Measurements from ENCODE around the gene DUSP22. TPM values are rescaled to one million over a fixed set of nuclear protein-coding genes. Genes with fewer than 3 reads are reported as not detected.

The DUSP22 gene
- total and polyA plus RNA-seq, 2 experiments from 2014 or later = 12.8 to 36.8 TPM

DNA sequence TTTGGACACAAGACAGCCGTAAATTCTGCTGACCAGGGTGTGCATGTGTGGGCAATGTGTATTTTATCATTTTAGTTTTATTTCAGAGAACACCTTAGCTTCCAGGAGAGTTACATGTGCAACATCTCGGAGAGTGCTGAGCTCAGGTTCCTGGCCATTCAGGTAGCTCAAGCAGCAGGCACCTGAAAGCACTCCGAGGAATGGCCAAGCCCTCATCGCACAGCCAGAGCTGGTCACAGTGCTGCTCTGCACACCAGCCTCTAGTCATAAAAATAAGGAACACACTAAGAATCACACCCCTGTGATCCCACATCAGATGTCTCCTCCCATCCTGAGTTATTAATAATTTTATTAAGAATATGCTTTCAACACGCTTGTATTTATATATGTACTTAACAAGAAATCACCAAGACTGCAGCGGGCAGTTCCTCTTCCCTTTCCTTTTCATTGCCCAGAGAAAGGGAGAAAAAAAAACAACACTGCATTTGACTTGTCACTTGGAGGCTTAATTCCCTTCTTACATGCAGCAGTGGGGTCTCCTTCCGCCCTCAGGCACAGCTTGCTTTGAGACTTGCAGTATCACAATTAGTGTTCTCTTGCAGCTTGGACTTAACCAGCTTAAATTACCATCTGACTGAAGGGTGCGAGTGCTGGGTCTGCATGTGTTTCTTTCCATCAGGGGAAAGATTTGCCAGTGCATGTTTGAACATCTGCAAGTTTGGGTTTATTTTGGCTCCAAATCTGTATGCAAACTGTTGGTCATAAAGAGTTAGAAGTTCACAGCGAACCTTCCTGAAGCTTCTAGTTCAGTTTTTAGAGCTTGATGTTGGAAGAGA is 63.3 kb downstream of the DUSP22 start (continued):
- TF ChIP-seq ZNF462 (CRISPR knock-in tag; IDR thresholded peaks at IDR 0.05) = no peak
- TF ChIP-seq ZNF331 (CRISPR knock-in tag; IDR thresholded peaks at IDR 0.05; ENCODE audit: low read depth) = no peak
- no peak for TF ChIP-seq EZH2 (IDR thresholded peaks at IDR 0.05; ENCODE audit: low read depth, unreplicated experiment)
- TF ChIP-seq, protein P1, sequence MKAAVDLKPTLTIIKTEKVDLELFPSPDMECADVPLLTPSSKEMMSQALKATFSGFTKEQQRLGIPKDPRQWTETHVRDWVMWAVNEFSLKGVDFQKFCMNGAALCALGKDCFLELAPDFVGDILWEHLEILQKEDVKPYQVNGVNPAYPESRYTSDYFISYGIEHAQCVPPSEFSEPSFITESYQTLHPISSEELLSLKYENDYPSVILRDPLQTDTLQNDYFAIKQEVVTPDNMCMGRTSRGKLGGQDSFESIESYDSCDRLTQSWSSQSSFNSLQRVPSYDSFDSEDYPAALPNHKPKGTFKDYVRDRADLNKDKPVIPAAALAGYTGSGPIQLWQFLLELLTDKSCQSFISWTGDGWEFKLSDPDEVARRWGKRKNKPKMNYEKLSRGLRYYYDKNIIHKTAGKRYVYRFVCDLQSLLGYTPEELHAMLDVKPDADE (IDR thresholded peaks at IDR 0.05) = no peak

DNA sequence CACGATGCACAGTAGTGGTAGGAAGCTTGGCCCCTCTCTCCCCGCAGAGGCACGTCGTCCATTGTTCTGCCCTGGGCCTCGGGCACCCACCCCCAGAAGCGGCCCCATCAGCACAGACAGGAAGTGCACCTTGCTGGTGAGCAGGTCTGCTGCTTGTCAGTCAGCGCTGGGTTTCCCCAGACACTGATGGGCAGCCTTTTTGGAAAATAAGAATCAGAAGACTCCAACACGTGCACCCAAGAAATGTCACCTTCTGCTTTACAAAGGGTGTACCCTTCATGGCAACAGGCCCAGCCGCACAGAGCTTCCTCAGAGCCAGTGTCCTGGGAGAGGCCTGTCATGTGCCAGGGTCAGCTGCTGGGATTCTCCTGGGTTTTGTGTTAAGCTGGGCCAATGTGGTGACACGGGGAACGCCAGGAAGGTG is 64.6 kb downstream of the DUSP22 start:
- Histone ChIP-seq H3K4me1 (ENCODE audit: insufficient read depth) (no peaks in the 10 kb centered on the region), H3K27ac (ENCODE audit: low read depth) (no peak overlapping the region), H2AFZ (no peak overlapping the region), H4K20me1 (replicated peaks; ENCODE audit: insufficient read depth) (no peaks in the 10 kb centered on the region; the same call in 1 of the 2 replicates), H3K4me2 (no peak overlapping the region), H3K4me3 (no peak overlapping the region), H3K9me2 (ENCODE audit: insufficient read depth) (no peaks in the 10 kb centered on the region), H3F3A (replicated peaks; ENCODE audit: low read depth) (no peaks in the 10 kb centered on the region), H3K79me2 (replicated peaks; ENCODE audit: insufficient read depth) (no peaks in the 10 kb centered on the region), H3K36me3 (ENCODE audit: insufficient read depth) (peaks cover 6% of the 10 kb centered on the region; the same call in 1 of the 2 replicates), H3K27me3 (ENCODE audit: insufficient read depth) (no peaks in the 10 kb centered on the region)
- peaks cover 99% of the 10 kb centered on the region for H3K9me3 Mint-ChIP-seq
- peaks cover 30% of the 10 kb centered on the region for H3K36me3 Mint-ChIP-seq (ENCODE audit: low read depth)
- DNase-seq (ENCODE audit: low spot score) (no peak), ATAC-seq (no peak)
- peaks cover 7% of the 10 kb centered on the region for H3K4me1 Mint-ChIP-seq
- no peak overlapping the region for H3K27ac Mint-ChIP-seq
- no peak overlapping the region for H3K4me3 Mint-ChIP-seq
- peaks cover 19% of the 10 kb centered on the region for H3K27me3 Mint-ChIP-seq (ENCODE audit: insufficient read depth, low read depth, poor library complexity)
- TF ChIP-seq ZNF462 (CRISPR knock-in tag; IDR thresholded peaks at IDR 0.05) (no peak), CREB1 (CRISPR knock-in tag; IDR thresholded peaks at IDR 0.05; ENCODE audit: low read depth) (no peak), EZH2phosphoT487 (IDR thresholded peaks at IDR 0.05; ENCODE audit: unreplicated experiment) (no peak), EZH2 (IDR thresholded peaks at IDR 0.05; ENCODE audit: low read depth, unreplicated experiment) (no peak), STAT1 (IDR thresholded peaks at IDR 0.05; ENCODE audit: unreplicated experiment) (no peak)
